ENCODE results near the gene CDON.
"Not testable (repeated sequence)": the region's sequence is repeated elsewhere in the genome, so short reads cannot be mapped to it uniquely, and the experiment has no call there.

Gene CDON

DNA sequence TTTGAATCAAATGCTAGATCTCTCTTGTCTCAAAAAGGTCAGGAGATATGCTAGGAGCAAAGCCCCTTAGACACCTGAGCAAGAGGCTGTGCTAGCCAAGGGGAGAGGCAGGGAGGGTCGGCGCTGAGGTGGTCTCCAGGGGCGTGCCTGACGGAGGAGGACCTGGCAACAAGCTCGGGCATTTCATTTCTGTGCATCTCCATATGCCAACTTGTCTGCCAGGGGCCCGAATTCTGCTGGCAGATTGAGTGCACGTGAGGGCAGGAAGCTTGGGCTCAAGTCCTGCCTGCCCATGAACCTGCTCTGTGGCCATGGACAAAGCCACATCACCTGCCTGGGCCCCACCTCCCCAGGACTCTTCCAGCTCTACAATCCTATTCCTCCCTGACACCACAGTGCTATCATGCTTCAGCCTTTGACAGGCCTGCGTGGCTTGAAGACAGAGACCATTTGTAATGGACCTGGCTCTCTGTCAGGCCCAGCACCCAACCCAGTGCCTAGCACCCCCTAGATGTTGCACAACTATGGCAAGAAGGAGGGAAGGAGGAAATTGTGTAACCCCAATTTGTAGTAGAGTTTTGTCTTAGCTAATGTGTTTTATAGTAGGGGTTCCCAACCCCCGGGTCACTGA lies 133.1 kb downstream of the CDON start:
- DNase-seq (ENCODE audit: low read depth in 4 of 4, low spot score in 1 of 4): no peak

DNA sequence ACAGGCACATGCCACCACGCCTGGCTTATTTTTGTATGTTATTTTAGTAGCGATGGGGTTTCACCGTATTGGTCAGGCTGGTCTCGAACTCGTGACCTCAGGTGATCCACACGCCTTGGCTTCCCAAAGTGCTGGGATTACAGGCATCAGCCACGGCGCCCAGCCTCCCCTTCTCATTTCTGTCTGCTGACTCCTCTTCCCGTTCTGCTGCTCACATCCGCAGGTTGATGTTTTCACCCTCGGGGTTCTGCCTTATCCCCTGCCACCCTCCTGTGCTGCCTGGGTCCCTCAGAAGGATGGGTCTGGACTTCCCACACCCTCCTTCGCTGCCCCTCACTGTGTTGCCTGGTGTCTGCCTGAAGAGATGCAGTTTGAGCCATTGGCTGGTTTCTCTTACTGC lies 136.0 kb downstream of the CDON start:
- no peak for DNase-seq (ENCODE audit: low read depth in 4 of 4, low spot score in 1 of 4)

DNA sequence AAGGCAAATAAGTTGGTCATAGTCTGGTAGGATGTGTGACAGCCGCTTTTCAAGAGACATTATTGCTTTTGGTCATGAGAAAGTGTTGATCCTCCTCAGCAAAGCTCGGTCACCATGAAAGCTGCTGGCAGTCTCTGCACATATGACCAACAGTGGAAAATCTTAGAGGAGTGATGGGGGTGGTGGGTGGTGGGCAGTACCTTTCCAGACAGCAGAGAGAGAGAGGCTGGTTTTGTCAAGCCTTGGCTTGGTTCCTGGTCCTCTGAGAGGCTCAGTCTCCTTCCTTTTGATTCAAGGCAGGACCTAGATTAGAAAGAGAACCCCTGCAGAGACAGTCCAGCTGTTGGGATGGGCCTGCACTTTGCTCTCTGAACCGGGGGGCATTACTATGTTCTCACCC lies 136.9 kb downstream of the CDON start:
- no peak for DNase-seq (ENCODE audit: low read depth in 4 of 4, low spot score in 1 of 4)

DNA sequence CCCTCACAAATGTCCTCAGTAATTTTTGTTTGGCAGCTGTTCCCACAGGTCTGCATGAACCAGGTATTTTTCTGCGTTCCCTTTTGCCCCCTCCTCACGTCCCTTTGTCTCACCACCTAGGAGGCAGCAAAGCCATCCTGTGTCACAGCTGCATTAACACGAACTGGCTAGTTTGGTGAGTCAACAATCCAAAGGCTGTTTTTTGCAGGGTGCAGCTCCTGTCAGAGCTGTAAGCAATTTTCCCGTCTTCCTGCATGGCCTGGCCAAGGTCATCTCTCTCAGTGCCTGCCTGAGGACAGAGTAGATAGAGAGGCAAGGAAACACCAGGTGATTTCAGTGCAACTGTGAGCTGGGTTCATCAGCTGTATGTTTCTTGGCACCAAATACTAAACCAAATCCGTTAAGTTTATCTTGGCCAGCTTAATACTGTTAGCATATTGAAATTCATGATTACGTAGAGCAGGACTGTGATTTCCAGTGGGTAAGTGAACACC lies 137.4 kb downstream of the CDON start:
- DNase-seq (ENCODE audit: low read depth in 4 of 4, low spot score in 1 of 4): no peak

DNA sequence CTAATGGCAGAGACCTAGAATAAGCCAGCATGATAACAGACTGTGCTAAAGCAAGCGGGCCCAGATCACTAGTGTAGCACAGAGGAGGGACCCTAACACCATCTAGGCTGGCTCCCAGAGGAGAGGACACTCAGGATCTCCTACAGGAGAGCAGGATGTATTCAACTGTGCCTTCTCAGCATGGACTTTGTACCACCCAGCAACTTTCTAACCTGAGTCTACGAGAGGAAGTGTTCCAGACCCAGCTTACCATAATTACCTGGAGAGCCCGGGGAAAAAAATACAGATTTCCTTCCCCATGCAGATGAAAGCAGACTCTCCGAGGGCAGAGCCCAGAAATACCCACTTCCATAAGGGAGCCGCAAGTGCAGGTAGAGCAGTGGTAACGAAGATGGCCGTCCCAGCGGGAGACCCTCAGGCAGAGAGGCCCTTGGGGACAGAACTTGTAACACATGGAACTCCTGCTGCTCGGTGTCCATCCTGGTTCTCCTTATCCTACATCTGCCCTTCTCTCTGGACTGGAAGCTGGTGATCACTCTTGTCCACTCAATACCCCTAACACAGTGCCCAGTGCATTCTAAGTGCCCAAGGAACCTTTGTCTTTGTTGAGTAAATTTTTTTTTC lies 138.2 kb downstream of the CDON start:
- no peak for DNase-seq (ENCODE audit: low read depth in 4 of 4, low spot score in 1 of 4)

DNA sequence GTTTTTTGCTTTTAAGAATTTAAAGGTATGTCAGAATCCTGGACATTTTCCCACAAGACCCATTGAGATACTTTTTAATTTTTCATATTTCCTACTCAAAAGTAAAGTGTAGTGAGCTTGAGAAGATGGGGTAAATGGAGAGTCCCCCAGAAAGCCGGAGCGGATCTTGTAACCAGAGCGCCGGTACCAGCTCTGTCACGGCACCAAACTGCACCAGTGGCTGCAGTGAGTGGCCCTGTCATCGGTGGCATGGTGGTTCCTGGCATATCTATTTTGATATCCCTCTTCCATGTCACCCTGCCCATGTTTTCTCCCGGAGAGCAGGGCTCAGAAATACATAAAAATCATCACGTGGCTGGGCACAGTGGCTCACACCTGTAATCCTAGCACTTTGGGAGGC lies 139.0 kb downstream of the CDON start:
- no peak for DNase-seq (ENCODE audit: low read depth in 4 of 4, low spot score in 1 of 4)

DNA sequence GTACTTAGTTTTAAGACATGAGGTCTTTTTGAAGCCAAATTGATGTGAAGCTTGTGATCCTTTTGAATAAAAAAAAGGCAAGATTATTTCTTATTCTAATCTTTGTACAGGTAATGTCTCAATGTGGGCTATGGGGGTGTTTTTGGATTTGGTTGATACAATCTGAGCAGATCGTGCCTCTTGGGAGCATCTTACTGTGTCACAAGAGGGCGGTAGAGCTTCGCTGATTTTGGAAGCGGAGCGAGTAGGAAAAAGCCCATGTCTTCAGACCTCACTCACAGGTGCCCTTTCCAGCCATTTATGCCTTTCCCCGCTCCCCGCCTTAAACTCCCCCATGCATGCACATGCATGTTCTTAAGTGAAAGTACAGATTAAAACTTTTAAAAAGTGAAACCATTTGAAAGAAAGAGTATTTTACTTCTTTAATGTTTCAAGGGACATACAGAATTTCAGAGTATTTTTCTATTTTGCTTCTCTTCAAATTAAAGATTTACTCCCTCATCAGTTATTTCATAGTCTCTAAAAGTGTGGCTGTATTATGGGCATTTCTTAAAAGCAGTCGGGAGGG lies 139.6 kb downstream of the CDON start:
- peak; percentile 21 to 38 (median 28) for DNase-seq (ENCODE audit: low read depth in 4 of 4, low spot score in 1 of 4)

DNA sequence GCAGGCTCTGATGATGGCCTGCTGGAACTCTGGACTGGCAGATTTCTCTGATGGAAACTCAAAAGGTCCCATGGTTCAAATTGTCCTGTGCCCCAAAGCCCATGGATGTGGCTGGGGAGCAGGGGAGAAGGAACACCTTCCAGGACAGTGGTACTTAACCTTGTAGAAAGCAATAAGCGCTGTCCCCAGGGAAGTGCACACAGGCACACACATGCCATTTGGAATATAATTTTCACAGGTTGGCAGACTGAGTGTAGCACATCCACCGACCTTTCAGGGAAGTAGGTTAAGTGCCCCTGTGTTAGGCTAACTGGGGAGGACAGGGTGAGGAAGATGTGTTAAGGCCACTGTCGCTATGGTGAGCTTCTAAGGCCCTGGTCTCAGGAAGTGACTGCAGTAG lies 140.5 kb downstream of the CDON start:
- no peak for DNase-seq (ENCODE audit: low read depth in 4 of 4, low spot score in 1 of 4)

DNA sequence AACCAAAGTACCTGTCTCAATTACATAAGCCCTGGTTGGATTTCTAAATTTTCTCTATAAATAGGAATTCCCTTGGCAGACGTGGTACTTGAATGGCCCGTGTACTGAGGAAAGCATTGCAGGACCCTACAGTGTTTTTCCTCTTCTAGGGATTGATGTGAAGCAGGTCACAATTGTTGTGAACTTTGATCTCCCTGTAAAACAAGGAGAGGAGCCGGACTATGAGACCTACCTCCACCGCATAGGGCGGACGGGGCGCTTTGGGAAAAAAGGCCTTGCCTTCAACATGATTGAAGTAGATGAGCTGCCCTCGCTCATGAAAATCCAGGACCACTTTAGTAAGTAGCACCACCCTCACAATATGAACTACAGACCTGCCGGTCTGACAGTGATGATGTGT lies 141.6 kb downstream of the CDON start:
- DNase-seq (ENCODE audit: low read depth in 4 of 4, low spot score in 1 of 4): no peak

DNA sequence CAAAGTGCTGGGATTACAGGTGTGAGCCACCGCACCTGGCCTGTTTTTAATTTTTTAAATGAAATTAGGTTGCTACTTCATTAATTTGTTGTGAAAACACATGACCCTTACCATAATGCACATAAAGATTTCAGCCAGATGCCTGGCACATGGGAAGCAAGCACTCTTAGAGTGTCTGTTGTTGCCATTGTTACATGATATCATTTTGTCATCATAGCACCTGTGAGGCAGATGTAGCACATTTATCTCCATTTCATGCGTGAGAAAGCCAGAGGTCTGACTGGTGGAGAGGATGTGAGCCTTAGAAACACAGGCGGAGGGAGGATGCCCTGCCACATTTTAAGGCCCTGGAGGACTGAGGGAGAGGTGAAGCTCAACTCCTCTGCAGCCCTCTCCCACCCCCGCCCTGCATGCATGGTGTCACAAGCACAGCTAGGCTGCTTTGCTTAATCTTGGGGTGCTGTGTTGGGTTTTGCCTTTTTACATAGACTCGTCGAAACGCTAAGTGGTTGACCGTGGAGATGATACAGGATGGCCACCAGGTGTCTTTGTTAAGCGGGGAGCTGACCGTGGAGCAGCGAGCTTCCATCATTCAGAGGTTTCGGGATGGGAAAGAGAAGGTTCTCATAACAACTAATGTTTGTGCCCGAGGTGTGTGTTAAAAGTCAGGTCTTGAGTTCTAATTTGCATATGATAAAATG lies 144.4 kb downstream of the CDON start:
- DNase-seq (ENCODE audit: low read depth in 4 of 4, low spot score in 1 of 4): no peak

DNA sequence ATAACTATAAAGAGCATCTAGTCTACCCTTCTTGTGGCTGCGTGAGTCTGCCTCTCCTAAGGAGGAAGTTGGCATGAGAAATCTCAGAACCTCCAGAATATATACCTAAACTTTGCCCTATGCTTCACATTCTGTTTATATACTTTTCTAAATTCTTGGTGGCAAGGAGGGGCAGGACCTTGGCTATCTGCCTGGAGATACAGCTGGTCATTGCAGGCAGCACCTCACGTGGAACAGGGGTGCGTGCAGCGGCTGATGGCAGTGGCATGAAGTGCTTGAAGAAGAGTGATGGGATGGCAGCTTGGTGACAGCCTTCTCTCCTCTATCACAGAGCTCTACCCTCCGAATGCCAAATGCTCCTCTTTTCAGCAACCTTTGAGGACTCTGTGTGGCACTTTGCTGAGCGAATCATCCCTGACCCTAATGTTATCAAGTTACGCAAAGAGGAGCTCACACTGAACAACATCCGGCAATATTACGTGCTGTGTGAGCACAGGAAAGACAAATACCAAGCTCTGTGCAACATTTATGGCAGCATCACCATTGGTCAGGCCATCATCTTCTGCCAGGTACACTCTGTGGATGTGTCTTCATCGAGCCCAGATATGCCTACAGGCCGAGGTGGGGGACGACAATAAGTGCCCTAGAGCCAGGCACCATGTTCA lies 145.9 kb downstream of the CDON start:
- DNase-seq (ENCODE audit: low read depth in 4 of 4, low spot score in 1 of 4): no peak

DNA sequence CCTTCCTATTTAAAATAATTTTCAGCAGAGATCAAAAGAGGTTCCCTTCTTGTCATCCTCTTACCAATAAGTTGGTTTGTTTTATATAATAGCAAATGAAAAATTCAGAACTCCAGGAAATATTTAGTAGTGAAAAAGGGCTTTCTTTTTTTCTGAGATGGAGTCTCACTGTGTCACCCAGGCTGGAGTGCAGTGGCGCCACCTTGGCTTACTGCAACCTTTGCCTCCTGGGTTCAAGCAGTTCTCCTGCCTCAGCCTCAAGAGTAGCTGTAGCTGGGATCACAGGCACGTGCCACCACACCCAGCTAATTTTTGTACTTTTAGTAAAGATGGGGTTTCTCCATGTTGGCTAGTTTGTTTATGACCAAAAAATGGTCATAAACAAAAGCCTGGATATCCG lies 148.1 kb downstream of the CDON start:
- DNase-seq (ENCODE audit: low read depth in 4 of 4, low spot score in 1 of 4): not testable (repeated sequence)

DNA sequence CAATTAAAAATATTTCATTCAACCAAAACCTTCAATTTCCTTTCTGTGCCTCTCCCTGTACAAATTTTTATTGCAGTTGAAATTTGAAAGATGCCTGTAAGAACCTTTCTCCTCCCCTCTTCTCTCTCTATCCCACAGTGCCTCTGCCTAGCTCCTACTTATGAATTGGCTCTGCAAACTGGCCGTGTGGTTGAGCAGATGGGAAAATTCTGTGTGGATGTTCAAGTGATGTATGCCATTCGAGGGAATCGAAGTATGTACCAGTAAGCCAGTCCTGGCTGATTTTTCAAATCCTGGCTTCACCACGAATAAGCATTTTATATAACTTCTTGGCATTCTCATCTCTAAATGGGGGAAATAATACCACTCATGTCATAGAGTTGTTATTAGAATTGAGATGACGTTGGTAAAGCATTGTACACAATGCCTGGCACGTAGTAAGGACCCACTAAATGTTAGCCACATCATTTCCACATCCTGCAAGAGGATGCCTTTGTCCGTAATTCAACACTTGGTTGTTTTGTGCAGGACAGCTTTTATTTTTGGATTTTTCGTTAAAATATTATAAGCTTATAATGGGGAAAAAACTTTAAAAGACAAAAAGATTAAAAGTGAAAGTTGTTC lies 152.3 kb downstream of the CDON start:
- DNase-seq (ENCODE audit: low read depth in 4 of 4, low spot score in 1 of 4): no peak

Measured in stimulated activated CD4-positive, alpha-beta T cell treated with anti-CD3 and anti-CD28 coated beads, Interleukin-1b, Interleukin-23, amount 100 ng/mL, for 24 hours (primary cell).